Measurements from ENCODE around the gene PPARD. TPM values are rescaled to one million over a fixed set of nuclear protein-coding genes. Genes with fewer than 3 reads are reported as not detected.
A peak's percentile ranks its signal among the peaks of the same experiment; 100 is the strongest.

Gene PPARD
- total and polyA plus RNA-seq, 12 donors = 6.0 to 39.8 (median 21.6) TPM

DNA sequence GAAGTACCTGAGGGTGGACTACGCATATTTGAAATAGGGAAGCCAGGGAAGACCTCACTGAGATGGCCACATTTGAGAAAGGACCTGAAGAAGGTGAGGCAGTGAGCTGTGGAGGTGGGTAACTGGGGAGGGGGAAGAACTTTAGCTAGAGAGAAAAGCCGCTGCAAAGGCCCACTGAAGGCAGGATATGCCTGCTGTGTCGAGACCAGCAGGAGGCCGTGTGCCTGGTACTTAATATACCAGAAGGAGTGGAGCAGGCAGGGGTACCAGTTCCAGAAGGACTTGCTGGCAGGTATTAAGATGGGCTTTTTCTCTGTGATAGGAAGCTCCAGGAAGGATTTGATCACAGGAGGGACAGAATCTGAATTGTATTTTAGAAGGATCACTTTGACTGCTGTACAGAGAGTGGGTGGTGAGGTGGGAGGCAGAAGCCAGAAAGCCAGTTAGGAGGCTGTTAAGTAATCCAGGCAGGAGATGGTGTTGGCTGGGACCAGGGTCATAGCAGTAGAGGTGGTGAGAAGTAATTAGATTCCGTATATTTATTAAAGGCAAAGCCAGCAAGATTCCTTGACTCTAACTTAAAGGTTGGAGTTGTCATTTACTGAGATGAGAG, 55.6 kb downstream of the PPARD start:
- 90 to 98% (median 94%) methylated on average over 5 of the region's 5 CpGs for WGBS, 4 donors
- Histone ChIP-seq H3K27ac (no peak overlapping the region), H3K27me3 (no peaks in the 10 kb centered on the region), H3K36me3 (replicated peaks in 1 of 2) (no peaks in the 10 kb centered on the region), H3K4me3 (no peak overlapping the region), H3K4me1 (replicated peaks in 1 of 2) (peaks cover 16 to 18% of the 10 kb centered on the region in 2 donors), H3K9me3 (replicated peaks in 1 of 3) (no peaks in the 10 kb centered on the region)
- TF ChIP-seq, protein P1, sequence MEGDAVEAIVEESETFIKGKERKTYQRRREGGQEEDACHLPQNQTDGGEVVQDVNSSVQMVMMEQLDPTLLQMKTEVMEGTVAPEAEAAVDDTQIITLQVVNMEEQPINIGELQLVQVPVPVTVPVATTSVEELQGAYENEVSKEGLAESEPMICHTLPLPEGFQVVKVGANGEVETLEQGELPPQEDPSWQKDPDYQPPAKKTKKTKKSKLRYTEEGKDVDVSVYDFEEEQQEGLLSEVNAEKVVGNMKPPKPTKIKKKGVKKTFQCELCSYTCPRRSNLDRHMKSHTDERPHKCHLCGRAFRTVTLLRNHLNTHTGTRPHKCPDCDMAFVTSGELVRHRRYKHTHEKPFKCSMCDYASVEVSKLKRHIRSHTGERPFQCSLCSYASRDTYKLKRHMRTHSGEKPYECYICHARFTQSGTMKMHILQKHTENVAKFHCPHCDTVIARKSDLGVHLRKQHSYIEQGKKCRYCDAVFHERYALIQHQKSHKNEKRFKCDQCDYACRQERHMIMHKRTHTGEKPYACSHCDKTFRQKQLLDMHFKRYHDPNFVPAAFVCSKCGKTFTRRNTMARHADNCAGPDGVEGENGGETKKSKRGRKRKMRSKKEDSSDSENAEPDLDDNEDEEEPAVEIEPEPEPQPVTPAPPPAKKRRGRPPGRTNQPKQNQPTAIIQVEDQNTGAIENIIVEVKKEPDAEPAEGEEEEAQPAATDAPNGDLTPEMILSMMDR (IDR thresholded peaks at IDR 0.05) = no peak
- TF ChIP-seq POLR2A (IDR thresholded peaks at IDR 0.05) = no peak
- no peak for DNase-seq
- intact Hi-C loops (cut with DNase I) = no loop called here

DNA sequence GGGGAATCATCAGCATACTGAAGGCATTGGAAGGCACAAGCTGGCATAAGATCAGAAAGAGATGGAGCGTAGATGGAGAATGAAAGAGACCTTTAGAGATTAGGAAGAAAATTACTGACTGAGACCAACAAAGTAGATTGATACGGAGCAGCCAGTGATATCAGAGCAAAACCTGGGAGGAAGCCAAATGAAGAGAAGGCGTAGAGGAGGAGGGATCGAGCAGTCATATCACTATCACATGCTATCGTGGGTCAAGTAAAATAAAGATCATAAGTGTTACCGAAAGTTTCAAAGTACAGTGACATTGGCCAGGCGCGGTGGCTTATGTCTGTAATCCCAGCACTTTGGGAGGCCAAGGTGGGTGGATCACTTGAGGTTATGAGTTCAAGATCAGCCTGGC, 56.2 kb downstream of the PPARD start:
- no peaks in the 10 kb centered on the region for H3K36me3 ChIP-seq (replicated peaks in 1 of 2)
- H3K27ac ChIP-seq = no peak overlapping the region
- DNase-seq = no peak
- no peaks in the 10 kb centered on the region for H3K9me3 ChIP-seq (replicated peaks in 1 of 3)
- WGBS, 4 donors = 94 to 95% (median 94%) methylated on average over 8 of the region's 8 CpGs
- H3K4me1 ChIP-seq (replicated peaks in 1 of 2) = peaks cover 10 to 12% of the 10 kb centered on the region in 2 donors
- intact Hi-C loops (cut with DNase I) = no loop called here
- no peaks in the 10 kb centered on the region for H3K27me3 ChIP-seq
- TF ChIP-seq POLR2A (IDR thresholded peaks at IDR 0.05) = no peak
- TF ChIP-seq, protein P1 (IDR thresholded peaks at IDR 0.05) = no peak
- no peak overlapping the region for H3K4me3 ChIP-seq

DNA sequence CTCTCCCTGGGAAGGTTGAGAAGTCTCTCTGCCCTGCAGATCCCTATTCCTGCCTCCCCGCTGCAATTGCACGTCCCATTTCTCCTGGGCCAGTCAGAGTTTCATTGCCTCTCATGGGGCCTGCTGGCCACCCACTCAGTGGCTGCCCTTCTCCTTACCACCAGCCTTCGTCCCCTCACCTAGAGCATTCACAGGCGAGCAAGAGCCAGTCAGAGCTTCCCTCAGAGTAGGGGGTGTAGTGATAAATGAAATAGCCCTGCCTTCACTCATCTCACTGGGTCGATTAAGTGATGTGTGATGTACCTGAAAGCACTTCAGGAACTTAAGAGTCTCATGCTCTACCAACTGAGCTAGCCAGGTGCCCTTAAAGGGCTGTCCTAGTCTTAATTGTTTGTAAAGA, 57.8 kb downstream of the PPARD start:
- DNase-seq = no peak
- TF ChIP-seq, protein P1 (IDR thresholded peaks at IDR 0.05) = no peak
- no peak for TF ChIP-seq POLR2A (IDR thresholded peaks at IDR 0.05)
- Histone ChIP-seq H3K4me3 (no peak overlapping the region), H3K27ac (no peak overlapping the region), H3K36me3 (replicated peaks in 1 of 2) (no peaks in the 10 kb centered on the region), H3K4me1 (replicated peaks in 1 of 2) (peaks cover 5 to 8% of the 10 kb centered on the region in 2 donors), H3K9me3 (replicated peaks in 1 of 3) (no peaks in the 10 kb centered on the region), H3K27me3 (no peaks in the 10 kb centered on the region)
- 94 to 98% (median 97%) methylated on average over 5 of the region's 5 CpGs for WGBS, 4 donors
- intact Hi-C loops (cut with DNase I) = no loop called here

DNA sequence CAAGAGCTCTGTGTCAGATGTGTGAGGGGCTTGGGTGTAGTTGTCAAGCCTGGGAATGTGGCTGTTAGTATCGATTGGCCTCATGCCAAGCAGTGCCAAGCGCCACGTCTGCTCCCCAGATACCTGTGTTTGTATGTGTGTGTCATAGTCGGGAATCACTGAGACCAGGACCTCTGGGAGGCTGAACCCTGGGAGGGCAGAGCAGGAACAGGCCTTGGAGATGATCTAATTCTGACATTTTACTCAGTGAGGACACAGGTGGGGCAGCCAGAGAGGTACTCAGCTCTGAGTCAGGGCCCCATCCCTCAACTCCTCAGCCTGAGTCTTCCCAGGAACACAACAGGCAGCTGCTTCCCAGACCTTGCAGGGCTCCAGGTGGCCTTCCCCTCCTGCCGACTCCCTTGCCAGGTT, 58.5 kb downstream of the PPARD start:
- Histone ChIP-seq H3K36me3 (replicated peaks in 1 of 2) (no peaks in the 10 kb centered on the region), H3K4me1 (replicated peaks in 1 of 2) (peaks cover 5 to 8% of the 10 kb centered on the region in 2 donors), H3K4me3 (no peak overlapping the region), H3K27ac (no peak overlapping the region), H3K27me3 (no peaks in the 10 kb centered on the region), H3K9me3 (replicated peaks in 1 of 3) (no peaks in the 10 kb centered on the region)
- TF ChIP-seq, protein P1 (IDR thresholded peaks at IDR 0.05) = no peak
- TF ChIP-seq POLR2A (IDR thresholded peaks at IDR 0.05) = no peak
- intact Hi-C loops (cut with DNase I) = no loop called here
- peak in 1 of 7 donors; percentile 16 for DNase-seq
- WGBS, 4 donors = 50 to 81% (median 71%) methylated on average over 3 to 5 of the region's 5 CpGs

Measured in adrenal gland (tissue), 12 donors.